Spinal cord (tissue), 10 donors: ENCODE results near the gene SORCS2. TPM values are rescaled to one million over a fixed set of nuclear protein-coding genes. Genes with fewer than 3 reads are reported as not detected.
A peak's percentile ranks its signal among the peaks of the same experiment; 100 is the strongest.

Experiments used
- DNase-seq, 6 donors: peaks; one replicate each; pipeline versions ENCODE4 v3.0.0 to v3.0.0-alpha.2; 2013 to 2015; ENCODE audit warnings: low spot score in 6 of 6, low read depth in 4 of 6
- H3K27ac ChIP-seq: one replicate; pipeline ENCODE4 v1.5.1; 2013; ENCODE audit warnings: low read depth, low read length, control low read depth
- H3K27me3 ChIP-seq: one replicate; pipeline ENCODE4 v1.6.1; 2013; ENCODE audit warnings: low read length; ENCODE audit not compliant: control insufficient read depth, insufficient read depth
- H3K36me3 ChIP-seq: one replicate; pipeline ENCODE4 v1.6.1; 2013; ENCODE audit warnings: low read length; ENCODE audit not compliant: control insufficient read depth, insufficient read depth
- H3K4me1 ChIP-seq: one replicate; pipeline ENCODE4 v1.6.1; 2013; ENCODE audit warnings: low read length; ENCODE audit not compliant: control insufficient read depth, insufficient read depth
- H3K4me3 ChIP-seq: one replicate; pipeline ENCODE4 v1.5.1; 2013; ENCODE audit warnings: low read depth, low read length, control low read depth
- H3K9me3 ChIP-seq: one replicate; pipeline ENCODE4 v1.6.1; 2013; ENCODE audit warnings: low read length; ENCODE audit not compliant: control insufficient read depth, insufficient read depth
- WGBS: methylation state at CpG from one replicate; pipeline ENCODE4 v1.1.5; 2013; ENCODE audit warnings: missing lambda C conversion rate; ENCODE audit not compliant: insufficient coverage; 5-methylcytosine and 5-hydroxymethylcytosine counted together
- polyA plus RNA-seq, 2 donors: library from polyadenylated mRNA; unstranded; fragments of 120-200 nt; gene quantifications; one replicate each; pipeline ENCODE4 v1.2.1, GENCODE V29; 2013; ENCODE audit not compliant: insufficient read length in 2 of 2
- total RNA-seq, 2 donors: library from RNA; depleted of rRNA in 1 of 2; stranded (reverse); fragments of 120-200 nt in 1 of 2; fragments of >200 nt in 1 of 2; gene quantifications; one replicate each; pipeline versions ENCODE4 v1.2.3 to v1.2.4, GENCODE V29; 2013 to 2014
- donor health status: healthy.

Gene SORCS2
- total and polyA plus RNA-seq, 4 donors = 7.3 to 24.8 (median 16.5) TPM

GRCh38 chr4:7467471-7467870 lies 275.1 kb downstream of the SORCS2 start:
- Histone ChIP-seq H3K27me3 (no peaks in the 10 kb centered on the region), H3K36me3 (no peaks in the 10 kb centered on the region), H3K4me3 (no peak overlapping the region), H3K27ac (no peak overlapping the region), H3K9me3 (peaks cover 2% of the 10 kb centered on the region), H3K4me1 (peaks cover 62% of the 10 kb centered on the region)
- DNase-seq = no peak
- 93% methylated on average over 5 of the region's 7 CpGs for WGBS

GRCh38 chr4:7469023-7469422 lies 276.7 kb downstream of the SORCS2 start:
- no peaks in the 10 kb centered on the region for H3K36me3 ChIP-seq
- WGBS = 100% methylated on average over 3 of the region's 4 CpGs
- H3K27ac ChIP-seq = no peak overlapping the region
- H3K9me3 ChIP-seq = peaks cover 2% of the 10 kb centered on the region
- H3K27me3 ChIP-seq = no peaks in the 10 kb centered on the region
- no peak for DNase-seq
- H3K4me1 ChIP-seq = peaks cover 60% of the 10 kb centered on the region
- no peak overlapping the region for H3K4me3 ChIP-seq

GRCh38 chr4:7470111-7470510 lies 277.8 kb downstream of the SORCS2 start:
- H3K27me3 ChIP-seq = no peaks in the 10 kb centered on the region
- H3K36me3 ChIP-seq = no peaks in the 10 kb centered on the region
- WGBS = 97% methylated on average over 3 of the region's 3 CpGs
- H3K4me1 ChIP-seq = peaks cover 53% of the 10 kb centered on the region
- H3K4me3 ChIP-seq = no peak overlapping the region
- peaks cover 2% of the 10 kb centered on the region for H3K9me3 ChIP-seq
- no peak for DNase-seq
- H3K27ac ChIP-seq = no peak overlapping the region

- H3K4me3 ChIP-seq = no peak overlapping the region
- peaks cover 2% of the 10 kb centered on the region for H3K9me3 ChIP-seq
- no peaks in the 10 kb centered on the region for H3K36me3 ChIP-seq
- DNase-seq = no peak
- H3K27me3 ChIP-seq = no peaks in the 10 kb centered on the region
- H3K27ac ChIP-seq = no peak overlapping the region
- H3K4me1 ChIP-seq = peaks cover 49% of the 10 kb centered on the region
- 92% methylated on average over 8 of the region's 8 CpGs for WGBS
Measured at GRCh38 chr4:7470522-7471128, 278.3 kb downstream of the SORCS2 start.

- Histone ChIP-seq H3K36me3 (no peaks in the 10 kb centered on the region), H3K27me3 (no peaks in the 10 kb centered on the region), H3K4me3 (no peak overlapping the region), H3K9me3 (no peaks in the 10 kb centered on the region), H3K4me1 (peaks cover 31% of the 10 kb centered on the region), H3K27ac (no peak overlapping the region)
- DNase-seq = peak in 2 of 6 donors; percentile 39 to 55
- WGBS = 28% methylated on average over 7 of the region's 19 CpGs
Measured at GRCh38 chr4:7472442-7473013, 280.2 kb downstream of the SORCS2 start.

- H3K27me3 ChIP-seq = no peaks in the 10 kb centered on the region
- no peaks in the 10 kb centered on the region for H3K36me3 ChIP-seq
- peaks cover 28% of the 10 kb centered on the region for H3K4me1 ChIP-seq
- no peak overlapping the region for H3K4me3 ChIP-seq
- no peak overlapping the region for H3K27ac ChIP-seq
- DNase-seq = no peak
- no peaks in the 10 kb centered on the region for H3K9me3 ChIP-seq
- WGBS = 71% methylated on average over 10 of the region's 10 CpGs
Measured at GRCh38 chr4:7473081-7473480, 280.7 kb downstream of the SORCS2 start.

GRCh38 chr4:7474320-7474719 lies 282.0 kb downstream of the SORCS2 start:
- Histone ChIP-seq H3K4me3 (no peak overlapping the region), H3K4me1 (peaks cover 28% of the 10 kb centered on the region), H3K9me3 (no peaks in the 10 kb centered on the region), H3K27ac (no peak overlapping the region), H3K27me3 (no peaks in the 10 kb centered on the region), H3K36me3 (peaks cover 2% of the 10 kb centered on the region)
- 83% methylated on average over 6 of the region's 7 CpGs for WGBS
- DNase-seq = no peak

- H3K9me3 ChIP-seq = no peaks in the 10 kb centered on the region
- no peaks in the 10 kb centered on the region for H3K27me3 ChIP-seq
- H3K4me3 ChIP-seq = no peak overlapping the region
- WGBS = 91% methylated on average over 5 of the region's 5 CpGs
- no peak for DNase-seq
- H3K27ac ChIP-seq = no peak overlapping the region
- H3K4me1 ChIP-seq = peaks cover 28% of the 10 kb centered on the region
- peaks cover 2% of the 10 kb centered on the region for H3K36me3 ChIP-seq
Measured at GRCh38 chr4:7475207-7475606, 282.9 kb downstream of the SORCS2 start.

GRCh38 chr4:7476820-7477219 lies 284.5 kb downstream of the SORCS2 start:
- Histone ChIP-seq H3K9me3 (no peaks in the 10 kb centered on the region), H3K27me3 (no peaks in the 10 kb centered on the region), H3K27ac (no peak overlapping the region), H3K36me3 (peaks cover 2% of the 10 kb centered on the region), H3K4me1 (peaks cover 24% of the 10 kb centered on the region), H3K4me3 (no peak overlapping the region)
- WGBS = 91% methylated on average over 6 of the region's 6 CpGs
- no peak for DNase-seq

GRCh38 chr4:7477695-7478094 lies 285.4 kb downstream of the SORCS2 start:
- Histone ChIP-seq H3K36me3 (peaks cover 2% of the 10 kb centered on the region), H3K27ac (no peak overlapping the region), H3K27me3 (no peaks in the 10 kb centered on the region), H3K4me3 (no peak overlapping the region), H3K9me3 (no peaks in the 10 kb centered on the region), H3K4me1 (peaks cover 15% of the 10 kb centered on the region)
- DNase-seq = no peak
- WGBS = 88% methylated on average over 7 of the region's 7 CpGs
